Activated CD8-positive, alpha-beta T cell treated with anti-CD3 and anti-CD28 coated beads, Interleukin-2, amount 10 ng/mL, durations not matched to agents 7 days and 5 days (primary cell): Measurements from ENCODE around the gene SMIM7. TPM values are rescaled to one million over a fixed set of nuclear protein-coding genes. Genes with fewer than 3 reads are reported as not detected.

Source experiments
- ATAC-seq: fragments of 150-1000 bp; cut with Tn5 transposase; one replicate; pipeline ENCODE4 v1.10.0; 2021; ENCODE audit warnings: moderate library complexity
- CTCF ChIA-PET: fragments of 350-600 bp; sonication (Branson Sonifier 250); formaldehyde crosslinking; loops from one replicate; lab custom pipeline; 2021; ENCODE audit warnings: antibody characterized with exemption; lab: Charles Lee
- POLR2A ChIA-PET: fragments of 350-600 bp; sonication (Branson Sonifier 250); formaldehyde crosslinking; loops from one replicate; lab custom pipeline; 2021; ENCODE audit warnings: antibody characterized with exemption; lab: Charles Lee
- DNase-seq: peaks from one replicate; pipeline ENCODE4 v3.0.0-alpha.2; 2020
- H3K27ac Mint-ChIP-seq: one replicate; pipeline ENCODE4 v1.8.0; 2021; ENCODE audit warnings: mild to moderate bottlenecking, mixed read lengths
- H3K27me3 Mint-ChIP-seq: one replicate; pipeline ENCODE4 v1.8.0; 2021; ENCODE audit warnings: low read depth, mixed read lengths
- H3K36me3 Mint-ChIP-seq: one replicate; pipeline ENCODE4 v1.8.0; 2021; ENCODE audit warnings: low read depth, mixed read lengths
- H3K4me1 Mint-ChIP-seq: one replicate; pipeline ENCODE4 v1.8.0; 2021; ENCODE audit warnings: low read depth, mixed read lengths
- H3K4me3 Mint-ChIP-seq: one replicate; pipeline ENCODE4 v1.8.0; 2021; ENCODE audit warnings: mild to moderate bottlenecking, mixed read lengths
- H3K9me3 Mint-ChIP-seq: one replicate; pipeline ENCODE4 v1.8.0; 2022; ENCODE audit warnings: mixed read lengths; ENCODE audit not compliant: insufficient read depth
- total RNA-seq, 2 experiments: library from RNA; stranded (reverse); gene quantifications; one replicate each; pipeline ENCODE4 v1.2.3, GENCODE V29; 2021

Gene SMIM7
- total RNA-seq, 2 experiments from 2014 or later = 51.5 to 53.5 TPM

DNA sequence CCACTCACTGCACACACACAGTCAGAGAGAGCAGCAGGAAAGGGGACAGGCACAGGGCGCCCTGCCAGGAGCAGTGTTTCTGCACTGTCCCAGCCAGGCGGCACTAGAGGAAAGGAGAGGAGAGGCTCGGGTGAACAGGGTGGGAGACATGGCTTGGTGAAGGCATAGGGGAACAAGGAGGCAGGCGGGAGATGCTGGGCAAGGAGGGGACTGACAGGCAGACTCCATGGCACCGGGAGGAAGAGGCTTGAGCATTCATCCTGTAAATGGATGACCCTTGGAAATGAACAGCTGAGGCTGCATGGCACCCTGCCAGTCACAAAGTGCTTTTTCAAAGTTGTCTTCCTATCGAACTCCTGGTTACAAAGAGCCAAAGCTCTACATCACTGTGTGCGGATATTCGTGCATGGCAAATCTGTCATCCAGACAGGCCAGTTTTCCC, 54.4 kb downstream of the SMIM7 start:
- Mint-ChIP-seq H3K4me1 (peaks cover 29% of the 10 kb centered on the region), H3K9me3 (no peaks in the 10 kb centered on the region), H3K27me3 (no peaks in the 10 kb centered on the region), H3K27ac (no peak overlapping the region), H3K4me3 (no peak overlapping the region), H3K36me3 (peaks cover 6% of the 10 kb centered on the region)
- DNase-seq (no peak), ATAC-seq (no peak)
- POLR2A ChIA-PET = no interaction called here
- CTCF ChIA-PET = no interaction called here

GRCh38 chr19:16605115-16605514, 54.8 kb downstream of the SMIM7 start:
- ChIA-PET CTCF (no interaction called here), POLR2A (no interaction called here)
- no peak overlapping the region for H3K4me3 Mint-ChIP-seq
- peaks cover 6% of the 10 kb centered on the region for H3K36me3 Mint-ChIP-seq
- ATAC-seq (no peak), DNase-seq (no peak)
- H3K27me3 Mint-ChIP-seq = no peaks in the 10 kb centered on the region
- no peak overlapping the region for H3K27ac Mint-ChIP-seq
- H3K9me3 Mint-ChIP-seq = no peaks in the 10 kb centered on the region
- peaks cover 32% of the 10 kb centered on the region for H3K4me1 Mint-ChIP-seq

DNA sequence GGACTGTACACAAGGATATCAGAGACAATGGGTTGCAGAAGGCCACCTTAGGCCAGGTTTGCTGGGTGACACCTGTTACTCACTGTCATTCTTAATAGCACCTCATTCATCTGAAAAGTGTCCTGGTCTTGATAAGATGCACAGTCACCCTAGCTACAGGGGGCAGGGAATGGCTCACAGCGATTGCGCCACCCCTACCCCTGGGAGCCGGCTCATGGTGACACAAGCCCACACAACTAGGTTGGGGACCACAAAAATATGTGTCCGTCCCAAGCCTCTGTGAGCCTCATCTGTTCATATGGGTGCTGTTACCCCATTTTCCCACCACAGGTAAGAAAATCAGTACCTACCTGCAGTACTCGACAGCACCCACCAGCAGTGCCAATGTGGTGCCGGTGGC, 55.3 kb downstream of the SMIM7 start:
- Mint-ChIP-seq H3K4me1 (peaks cover 35% of the 10 kb centered on the region), H3K36me3 (peaks cover 6% of the 10 kb centered on the region), H3K27ac (no peak overlapping the region), H3K4me3 (no peak overlapping the region), H3K9me3 (no peaks in the 10 kb centered on the region), H3K27me3 (no peaks in the 10 kb centered on the region)
- ChIA-PET CTCF (interaction anchor here (0.6 kb wide), 1 partner anchor 17 kb away, joined by 4 read pairs; no protein-coding TSS in a partner anchor), POLR2A (interaction anchor here (0.6 kb wide), 1 partner anchor 18 kb away, joined by 3 read pairs; no protein-coding TSS in a partner anchor)
- DNase-seq (no peak), ATAC-seq (no peak)

DNA sequence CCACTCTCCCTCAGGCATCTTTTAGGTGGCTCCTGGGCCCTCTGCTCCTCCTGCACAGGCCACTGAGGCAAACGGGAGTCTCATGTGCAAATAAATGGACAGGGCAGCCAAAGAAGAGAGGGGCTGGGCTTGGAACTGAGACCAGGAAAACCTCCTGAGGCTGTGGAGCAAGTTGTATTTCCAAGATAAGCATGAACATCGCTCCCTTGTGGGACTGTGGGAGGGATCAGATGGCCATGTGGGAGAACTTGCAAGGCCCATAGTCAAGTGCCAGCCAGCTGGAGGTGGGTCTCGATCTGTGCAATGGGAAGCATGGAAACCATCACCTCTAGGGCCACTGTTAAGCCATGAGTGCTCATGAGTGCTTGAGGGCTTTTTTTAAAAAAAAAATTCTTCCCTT, 56.9 kb downstream of the SMIM7 start:
- Mint-ChIP-seq H3K9me3 (no peaks in the 10 kb centered on the region), H3K27me3 (no peaks in the 10 kb centered on the region), H3K4me3 (no peak overlapping the region), H3K36me3 (peaks cover 6% of the 10 kb centered on the region), H3K4me1 (peaks cover 36% of the 10 kb centered on the region), H3K27ac (no peak overlapping the region)
- POLR2A ChIA-PET = interaction anchor here (0.8 kb wide), 1 partner anchor 16 kb away, joined by 4 read pairs; no protein-coding TSS in a partner anchor
- ATAC-seq = no peak
- CTCF ChIA-PET = no interaction called here
- no peak for DNase-seq

DNA sequence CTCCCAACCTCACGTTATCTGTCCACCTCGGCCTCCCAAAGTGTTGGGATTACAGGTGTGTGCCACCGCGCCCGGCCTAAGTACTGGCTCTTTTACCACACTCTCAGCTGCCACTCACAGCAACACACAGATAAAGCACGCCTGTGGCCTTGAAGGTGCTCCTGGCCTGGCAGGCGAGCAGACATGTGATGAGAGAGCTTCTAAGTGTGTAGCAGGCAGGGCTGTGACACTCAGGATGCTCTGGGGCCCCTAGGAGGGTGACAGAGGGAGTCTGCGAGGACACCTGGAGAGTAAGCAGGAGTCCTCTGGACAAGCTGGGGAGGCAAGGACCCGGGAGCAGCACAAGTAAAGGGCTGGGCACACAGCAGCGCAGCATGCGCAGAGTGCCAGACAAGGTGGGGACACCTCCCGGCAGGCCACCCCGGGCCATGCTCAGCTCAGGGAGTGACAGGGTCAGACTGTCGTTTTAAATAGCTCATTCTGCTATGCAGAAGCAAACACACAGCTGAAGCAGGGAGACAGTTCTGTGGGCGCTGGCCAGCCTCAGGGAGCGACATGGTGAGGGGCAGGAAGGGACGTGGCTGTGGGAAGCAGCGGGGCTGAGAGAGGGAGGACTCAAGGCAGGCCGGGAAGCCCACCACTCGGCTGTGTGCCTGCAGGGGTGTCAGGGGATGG, 58.4 kb downstream of the SMIM7 start:
- H3K4me3 Mint-ChIP-seq = no peak overlapping the region
- CTCF ChIA-PET = interaction anchor here (0.9 kb wide), 1 partner anchor 11 kb away, joined by 3 read pairs; no protein-coding TSS in a partner anchor
- POLR2A ChIA-PET = interaction anchor here (1.7 kb wide), 1 partner anchor 14 kb away, joined by 6 read pairs; no protein-coding TSS in a partner anchor
- peaks cover 39% of the 10 kb centered on the region for H3K4me1 Mint-ChIP-seq
- peaks cover 6% of the 10 kb centered on the region for H3K36me3 Mint-ChIP-seq
- no peaks in the 10 kb centered on the region for H3K9me3 Mint-ChIP-seq
- no peak for DNase-seq
- H3K27ac Mint-ChIP-seq = no peak overlapping the region
- H3K27me3 Mint-ChIP-seq = no peaks in the 10 kb centered on the region
- no peak for ATAC-seq

GRCh38 chr19:16600824-16601223, 59.1 kb downstream of the SMIM7 start:
- H3K4me1 Mint-ChIP-seq = peaks cover 46% of the 10 kb centered on the region
- no peak overlapping the region for H3K27ac Mint-ChIP-seq
- H3K9me3 Mint-ChIP-seq = no peaks in the 10 kb centered on the region
- no peak overlapping the region for H3K4me3 Mint-ChIP-seq
- H3K36me3 Mint-ChIP-seq = peaks cover 6% of the 10 kb centered on the region
- ATAC-seq (no peak), DNase-seq (no peak)
- POLR2A ChIA-PET = interaction anchor here (1.7 kb wide), 1 partner anchor 13 kb away, joined by 6 read pairs; no protein-coding TSS in a partner anchor
- CTCF ChIA-PET = interaction anchor here (0.9 kb wide), 1 partner anchor 12 kb away, joined by 3 read pairs; no protein-coding TSS in a partner anchor
- no peaks in the 10 kb centered on the region for H3K27me3 Mint-ChIP-seq

GRCh38 chr19:16599655-16600346, 60.1 kb downstream of the SMIM7 start:
- H3K27me3 Mint-ChIP-seq = no peaks in the 10 kb centered on the region
- H3K4me1 Mint-ChIP-seq = peaks cover 49% of the 10 kb centered on the region

DNA sequence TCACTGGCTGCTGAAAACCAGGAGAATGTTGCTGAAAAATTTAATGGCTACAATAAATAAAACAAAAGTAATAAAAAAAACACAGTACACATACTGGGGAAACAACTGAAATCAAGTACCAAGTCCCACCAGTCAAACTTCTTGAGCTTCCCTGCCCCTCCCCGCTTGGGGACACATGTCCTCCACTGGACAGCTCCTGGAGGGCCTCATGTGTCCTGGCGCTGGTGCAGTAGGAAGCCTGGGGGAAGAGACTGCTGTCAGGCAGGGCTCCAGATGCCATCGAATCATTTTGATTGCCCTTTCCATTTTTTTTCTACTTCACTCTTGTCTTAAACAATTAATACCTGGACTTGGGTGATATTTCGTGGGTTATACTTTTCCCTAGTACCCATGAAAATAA, 61.1 kb downstream of the SMIM7 start:
- no peak for DNase-seq
- Mint-ChIP-seq H3K27ac (no peak overlapping the region), H3K4me1 (peaks cover 59% of the 10 kb centered on the region), H3K27me3 (no peaks in the 10 kb centered on the region), H3K4me3 (no peak overlapping the region), H3K9me3 (no peaks in the 10 kb centered on the region), H3K36me3 (peaks cover 2% of the 10 kb centered on the region)
- POLR2A ChIA-PET = no interaction called here
- CTCF ChIA-PET = no interaction called here
- ATAC-seq = no peak

More at GRCh38 chr19:16599655-16600346, 60.1 kb downstream of the SMIM7 start:
- DNase-seq = no peak
- H3K27ac Mint-ChIP-seq = no peak overlapping the region
- CTCF ChIA-PET = no interaction called here
- POLR2A ChIA-PET = interaction anchor here (1.7 kb wide), 1 partner anchor 12 kb away, joined by 6 read pairs; no protein-coding TSS in a partner anchor
- no peak overlapping the region for H3K4me3 Mint-ChIP-seq
- H3K9me3 Mint-ChIP-seq = no peaks in the 10 kb centered on the region
- ATAC-seq = no peak
- peaks cover 2% of the 10 kb centered on the region for H3K36me3 Mint-ChIP-seq

DNA sequence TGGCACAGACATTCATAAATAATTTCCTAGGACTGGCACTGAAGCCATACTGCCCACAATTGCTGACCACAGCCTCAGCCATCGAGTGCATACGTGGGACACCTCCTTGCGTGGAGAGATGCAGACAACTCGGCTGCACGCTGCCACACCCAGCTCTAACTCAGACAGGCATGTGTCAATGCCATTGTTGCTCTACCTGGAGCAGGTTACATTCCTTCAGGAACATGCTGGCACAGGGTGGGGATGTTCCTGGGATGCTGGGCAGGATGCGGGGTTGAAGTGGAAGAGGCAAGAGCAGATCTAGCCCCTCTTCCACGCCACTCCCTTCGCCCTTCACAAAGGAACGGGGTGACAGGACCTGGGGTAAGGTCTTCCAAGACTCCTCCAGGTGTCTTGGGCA, 63.5 kb downstream of the SMIM7 start:
- ATAC-seq (no peak), DNase-seq (no peak)
- no peak overlapping the region for H3K4me3 Mint-ChIP-seq
- no peaks in the 10 kb centered on the region for H3K9me3 Mint-ChIP-seq
- ChIA-PET CTCF (no interaction called here), POLR2A (interaction anchor here (0.6 kb wide), 1 partner anchor 17 kb away, joined by 3 read pairs; no protein-coding TSS in a partner anchor)
- H3K36me3 Mint-ChIP-seq = peaks cover 3% of the 10 kb centered on the region
- peaks cover 83% of the 10 kb centered on the region for H3K4me1 Mint-ChIP-seq
- H3K27me3 Mint-ChIP-seq = no peaks in the 10 kb centered on the region
- H3K27ac Mint-ChIP-seq = peak overlapping the region; percentile 39

Other genes starting within 250 kb of the SMIM7 start
- 10 to 100 TPM; 34.1 to 35.5 TPM for gene EPS15L1, start 188.2 kb downstream of the SMIM7 start, total RNA-seq
- gene CALR3, start 164.0 kb downstream of the SMIM7 start, total RNA-seq = not detected
- gene C19orf44, start 163.8 kb downstream of the SMIM7 start, total RNA-seq = 1 to 10 TPM; 3.0 to 3.1 TPM
- 10 to 100 TPM; 60.0 to 60.8 TPM for gene CHERP, start 117.7 kb downstream of the SMIM7 start, total RNA-seq
- 10 to 100 TPM; 55.6 to 61.9 TPM for gene SLC35E1, start 87.7 kb downstream of the SMIM7 start, total RNA-seq
- gene MED26, start 31.9 kb downstream of the SMIM7 start, total RNA-seq = 10 to 100 TPM; 17.2 to 17.4 TPM
- gene TMEM38A, start 995 bp upstream of the SMIM7 start, total RNA-seq = under 1 TPM; 0.60 to 0.87 TPM
- gene NWD1, start 59.7 kb upstream of the SMIM7 start, total RNA-seq = not detected
- 10 to 100 TPM; 30.5 to 31.9 TPM for gene SIN3B, start 169.3 kb upstream of the SMIM7 start, total RNA-seq
- gene F2RL3, start 228.9 kb upstream of the SMIM7 start, total RNA-seq = under 1 TPM; 0.34 to 0.74 TPM